Measurements from ENCODE around the gene CLDN4.

GRCh38 chr7:73840715-73841379, 10.1 kb downstream of the CLDN4 start:
- TF ChIP-seq RAD21 (IDR thresholded peaks at IDR 0.05; ENCODE audit: low read depth) (no peak), SIN3A (IDR thresholded peaks at IDR 0.05; ENCODE audit: low read depth) (no peak), SP1 (IDR thresholded peaks at IDR 0.05; ENCODE audit: low read depth) (no peak)

Data from HCT116 (cell line).